Urothelium cell line (cell line): Measurements from ENCODE around the gene CTDP1.

Experiments used
- DNase-seq: peaks from one replicate; pipeline ENCODE4 v3.0.0; 2011; ENCODE audit warnings: low spot score, mixed read lengths
- FAIRE-seq: peaks from 2 replicates; lab custom pipeline; 2011; peaks lifted over from hg19 to GRCh38; lab: Jason Lieb, UNC

Gene CTDP1

DNA sequence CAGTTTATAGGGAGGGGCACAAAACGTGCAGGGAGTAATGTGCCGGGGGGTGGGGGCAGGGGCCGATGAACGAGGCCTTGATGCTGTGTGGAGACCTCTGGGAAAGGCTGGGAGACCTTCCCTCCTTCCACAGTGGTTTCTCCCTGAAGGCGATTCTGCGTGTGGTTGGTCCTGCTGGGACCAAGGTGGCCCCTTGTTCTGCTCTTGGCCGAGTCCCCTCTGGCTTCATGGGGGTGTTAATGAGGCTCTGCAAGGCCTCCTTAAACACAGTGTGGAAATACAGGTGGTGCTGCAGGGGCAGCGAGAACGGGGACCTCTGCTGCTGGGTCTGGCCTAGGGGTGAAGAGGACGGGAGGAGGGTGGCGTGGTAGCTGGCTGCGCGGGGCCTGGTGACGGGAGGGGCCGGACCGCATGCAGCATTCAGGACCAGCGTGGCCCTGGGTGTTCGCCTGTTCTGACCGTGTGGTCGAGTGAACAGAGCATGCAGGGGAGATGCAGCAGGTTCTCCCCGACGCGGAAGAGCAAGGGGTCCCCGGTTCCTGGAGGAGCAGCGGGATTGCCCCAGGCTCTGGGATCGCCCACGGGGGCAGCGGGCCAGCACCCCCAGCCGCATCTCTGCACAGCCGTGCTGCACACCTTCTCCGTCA is 76.0 kb downstream of the CTDP1 start:
- no peak for DNase-seq
- FAIRE-seq = no peak

DNA sequence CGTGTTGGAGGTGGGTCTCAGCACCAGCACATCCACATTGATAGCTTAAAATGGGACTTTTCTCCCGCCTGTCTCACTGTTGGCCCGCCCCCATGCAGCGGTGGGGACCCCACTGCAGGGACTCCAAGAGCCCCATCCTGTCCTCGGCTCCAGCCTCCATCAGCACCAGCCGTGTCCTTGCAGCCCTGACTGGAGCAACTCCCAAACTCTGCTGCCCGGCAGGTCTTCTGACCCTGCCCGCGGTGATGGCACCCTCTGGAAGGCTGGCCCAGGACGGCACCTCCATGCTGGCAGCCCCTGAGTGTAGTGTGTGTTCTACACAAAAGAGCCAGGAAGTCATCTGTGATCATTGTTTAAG is 76.5 kb downstream of the CTDP1 start:
- FAIRE-seq (no peak), DNase-seq (no peak)

DNA sequence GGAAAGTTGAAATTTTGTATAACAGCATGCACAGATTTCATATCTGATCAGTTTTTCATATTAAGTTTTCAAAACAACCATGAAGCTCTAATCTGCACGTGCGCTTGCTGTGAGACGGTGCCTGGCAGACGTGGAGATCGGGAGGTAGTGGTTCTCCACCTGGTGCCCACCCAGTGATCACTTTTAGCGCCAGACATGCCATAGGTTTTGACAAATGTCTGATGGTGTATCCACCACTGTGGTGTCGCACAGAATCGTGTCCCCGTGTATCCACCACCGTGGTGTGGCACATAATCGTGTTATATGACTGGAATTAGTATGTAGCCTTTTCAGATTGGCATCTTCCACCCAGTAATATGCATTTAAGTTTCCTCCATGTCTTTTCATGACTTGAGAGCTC is 77.2 kb downstream of the CTDP1 start:
- no peak for FAIRE-seq
- no peak for DNase-seq

DNA sequence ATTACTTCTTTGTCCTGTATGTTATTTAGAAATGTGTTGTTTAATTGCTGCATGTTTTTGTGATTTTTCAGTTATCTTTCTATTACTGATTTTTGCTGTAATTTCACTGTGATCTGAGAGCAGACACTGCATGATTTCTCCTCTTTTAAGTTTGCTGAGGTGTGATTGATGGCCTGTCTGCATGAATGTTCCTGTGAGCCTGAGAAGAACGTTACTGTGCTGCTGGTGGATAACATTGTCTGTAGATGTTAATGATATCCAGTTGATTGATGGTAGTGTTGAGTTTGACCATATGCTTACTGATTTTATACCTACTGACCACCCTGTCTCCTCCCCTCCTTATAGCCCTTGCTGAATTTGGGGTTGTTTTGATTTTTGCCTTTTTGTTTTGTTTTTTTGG is 80.7 kb downstream of the CTDP1 start:
- DNase-seq (no peak), FAIRE-seq (no peak)

DNA sequence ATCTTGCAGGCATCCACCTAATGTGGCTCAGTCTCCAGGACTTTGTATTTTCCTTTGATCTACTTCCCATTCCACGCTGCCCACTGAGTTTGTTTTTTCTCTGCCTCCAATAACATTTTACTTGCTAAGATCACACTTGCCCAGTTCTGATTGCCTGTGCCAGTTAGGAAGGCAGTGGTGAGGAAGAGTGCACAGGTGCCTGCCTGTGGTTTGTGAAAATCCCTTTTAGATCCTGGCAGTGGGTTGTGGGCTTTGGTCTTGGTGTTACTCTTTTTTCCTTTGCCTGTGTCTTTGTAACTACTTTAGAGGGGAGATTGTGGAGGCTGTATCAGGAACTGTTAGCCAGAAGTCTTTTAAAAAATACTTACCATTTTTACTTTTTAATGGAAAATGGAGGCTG is 81.3 kb downstream of the CTDP1 start:
- FAIRE-seq (no peak), DNase-seq (no peak)

DNA sequence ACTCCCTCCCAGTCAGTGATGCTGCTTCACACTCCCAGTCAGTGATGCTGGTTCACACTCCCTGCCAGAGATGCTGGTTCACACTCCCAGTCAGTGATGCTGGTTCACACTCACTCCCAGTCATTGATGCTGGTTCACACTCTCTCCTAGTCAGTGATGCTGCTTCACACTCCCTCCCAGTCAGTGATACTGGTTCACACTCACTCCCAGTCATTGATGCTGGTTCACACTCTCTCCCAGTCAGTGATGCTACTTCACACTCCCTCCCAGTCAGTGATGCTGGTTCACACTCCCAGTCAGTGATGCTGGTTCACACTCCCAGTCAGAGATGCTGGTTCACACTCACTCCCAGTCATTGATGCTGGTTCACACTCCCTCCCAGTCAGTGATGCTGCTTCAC is 83.8 kb downstream of the CTDP1 start:
- FAIRE-seq (peak; percentile 79), DNase-seq (no peak)

DNA sequence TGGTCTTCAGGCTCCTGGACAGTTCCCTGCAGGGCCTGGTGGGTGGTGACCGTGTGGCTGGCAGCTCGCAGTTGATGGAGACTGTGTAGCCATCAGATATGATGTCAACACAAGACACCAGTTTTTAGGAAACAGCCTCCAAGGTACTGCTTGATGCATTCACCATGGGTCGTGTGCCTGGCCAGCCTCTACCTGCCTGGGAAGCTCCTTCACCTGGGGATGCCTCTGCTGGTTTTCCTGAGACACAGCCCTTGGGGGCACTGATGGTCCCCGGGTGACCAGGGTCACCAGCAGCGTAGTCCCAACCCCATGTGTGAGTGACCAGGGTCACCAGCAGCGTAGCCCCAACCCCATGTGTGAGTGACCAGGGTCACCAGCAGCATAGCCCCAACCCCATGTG is 84.5 kb downstream of the CTDP1 start:
- FAIRE-seq (no peak), DNase-seq (no peak)

DNA sequence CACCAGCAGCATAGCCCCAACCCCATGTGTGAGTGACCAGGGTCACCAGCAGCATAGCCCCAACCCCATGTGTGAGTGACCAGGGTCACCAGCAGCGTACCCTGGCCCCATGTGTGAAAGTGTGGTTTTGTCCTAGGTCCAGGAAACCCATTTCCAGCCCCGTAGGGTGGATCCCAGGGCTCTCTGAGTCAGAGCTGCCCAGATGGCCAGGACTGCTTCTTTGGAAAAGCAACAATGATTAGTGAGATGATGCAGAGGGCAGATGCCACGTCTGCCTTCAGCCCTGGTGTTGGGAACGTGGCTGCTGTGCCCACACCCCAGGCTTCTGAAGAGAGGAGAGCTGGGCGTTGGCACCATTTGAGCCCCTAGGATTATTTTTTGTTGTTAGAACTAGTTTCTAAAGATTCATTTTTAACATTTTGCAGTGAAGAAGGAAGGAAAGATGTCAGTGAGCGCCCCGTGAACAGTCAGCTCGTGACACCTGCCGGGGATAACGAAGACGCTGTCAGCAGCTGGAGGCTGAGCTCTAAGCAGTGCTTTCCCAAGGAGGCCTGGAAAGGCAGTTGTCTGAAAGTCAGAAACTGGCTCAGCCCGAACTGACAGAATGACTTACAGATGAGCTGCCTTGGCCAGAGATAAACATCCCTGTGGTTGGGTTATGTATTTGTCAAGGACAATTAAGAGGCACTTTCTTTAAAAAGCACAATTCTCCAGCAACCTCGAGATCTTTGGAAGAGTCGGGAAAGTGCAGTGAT is 86.1 kb downstream of the CTDP1 start:
- DNase-seq (no peak), FAIRE-seq (no peak)

DNA sequence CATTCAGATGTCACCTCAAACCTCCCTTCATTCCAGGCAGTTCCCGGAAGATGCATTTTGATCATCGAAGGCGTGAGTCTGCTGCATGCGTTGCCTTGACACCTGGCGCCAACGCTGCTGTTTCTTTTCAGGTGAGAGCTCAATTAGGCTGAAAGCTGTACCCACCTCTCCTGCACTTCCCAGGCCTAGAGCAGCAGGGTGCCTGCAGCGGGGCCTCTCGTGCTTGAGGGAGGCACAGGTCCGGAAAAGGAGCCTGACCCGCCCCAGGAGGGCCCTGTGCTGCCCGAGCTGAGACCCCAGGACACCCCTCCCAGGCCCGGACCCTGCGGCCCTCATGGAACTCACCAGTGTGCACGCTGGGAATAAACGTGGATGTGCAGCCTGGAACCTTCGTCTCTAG is 86.7 kb downstream of the CTDP1 start:
- no peak for FAIRE-seq
- no peak for DNase-seq

DNA sequence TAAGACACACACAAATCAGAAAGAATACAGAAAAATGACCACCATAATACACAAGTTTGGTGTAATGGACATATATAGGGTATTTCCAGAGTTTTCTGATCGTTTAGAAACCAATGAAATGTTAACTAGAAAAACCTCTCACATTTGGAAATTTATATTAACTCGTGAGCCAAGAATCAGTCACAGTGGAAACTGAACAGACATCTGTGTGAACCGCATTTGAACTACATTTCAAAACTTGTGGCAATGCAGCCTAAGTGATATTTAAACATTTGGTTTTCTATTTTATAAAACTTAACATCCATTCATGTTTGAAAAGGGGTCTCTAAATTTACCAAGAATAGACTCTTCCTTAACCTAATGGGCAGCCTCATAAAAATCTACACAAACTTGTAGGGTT is 89.1 kb downstream of the CTDP1 start:
- DNase-seq = no peak
- FAIRE-seq = no peak

DNA sequence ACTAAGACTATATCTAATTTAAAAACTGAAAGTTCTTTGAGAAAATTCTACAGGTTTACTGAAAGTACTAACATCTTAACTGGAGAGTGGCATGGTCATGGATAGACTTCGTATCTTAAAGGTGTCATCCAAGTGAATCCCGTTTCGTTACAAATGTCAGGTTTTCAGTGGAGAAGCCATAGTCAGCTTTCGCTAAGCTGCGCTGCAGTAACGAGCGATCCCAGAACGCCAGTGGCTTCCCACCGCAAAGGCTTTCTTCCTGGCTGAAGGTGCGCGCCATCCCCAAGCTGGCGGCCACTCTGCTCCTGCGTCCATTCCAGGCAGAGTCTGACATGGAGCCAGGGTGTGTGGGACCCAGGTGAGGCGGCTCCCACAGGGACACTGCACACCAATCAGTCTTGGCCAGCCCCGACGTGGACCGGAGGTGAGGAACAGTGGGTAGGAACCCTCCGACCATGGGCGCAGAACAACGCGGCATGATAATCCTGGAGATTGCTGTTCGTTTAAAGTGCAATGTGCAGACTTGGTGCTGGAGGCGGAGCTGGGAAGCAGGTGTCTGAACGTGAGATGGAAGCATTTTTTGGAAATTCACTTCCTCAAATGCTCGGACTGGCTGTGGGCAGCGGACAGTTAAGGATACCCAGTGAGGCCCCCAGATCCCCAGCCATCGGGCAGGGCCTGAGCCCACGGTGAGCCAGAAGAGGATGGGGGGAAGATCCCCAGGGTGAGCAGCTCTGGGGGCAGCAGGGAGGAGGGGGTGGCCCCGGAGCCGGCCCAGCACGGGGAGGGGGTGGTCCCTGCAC is 90.3 kb downstream of the CTDP1 start:
- DNase-seq = no peak
- no peak for FAIRE-seq

DNA sequence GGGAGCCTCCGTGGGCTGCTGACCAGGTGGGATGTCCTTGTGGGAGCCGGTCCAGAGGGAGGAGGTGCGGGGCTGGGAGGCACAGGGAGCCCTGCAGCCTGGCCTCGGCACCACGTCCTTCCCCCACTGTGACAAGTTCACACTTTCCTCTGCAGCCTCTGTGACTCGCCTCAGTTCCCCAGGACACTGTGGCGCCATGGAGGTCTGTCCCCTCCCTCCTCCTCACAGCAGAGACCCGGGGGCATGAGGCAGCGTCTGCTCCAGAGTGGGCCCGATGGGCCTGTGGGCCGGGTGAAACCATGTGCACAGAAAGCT is 90.9 kb downstream of the CTDP1 start:
- FAIRE-seq (no peak), DNase-seq (no peak)

DNA sequence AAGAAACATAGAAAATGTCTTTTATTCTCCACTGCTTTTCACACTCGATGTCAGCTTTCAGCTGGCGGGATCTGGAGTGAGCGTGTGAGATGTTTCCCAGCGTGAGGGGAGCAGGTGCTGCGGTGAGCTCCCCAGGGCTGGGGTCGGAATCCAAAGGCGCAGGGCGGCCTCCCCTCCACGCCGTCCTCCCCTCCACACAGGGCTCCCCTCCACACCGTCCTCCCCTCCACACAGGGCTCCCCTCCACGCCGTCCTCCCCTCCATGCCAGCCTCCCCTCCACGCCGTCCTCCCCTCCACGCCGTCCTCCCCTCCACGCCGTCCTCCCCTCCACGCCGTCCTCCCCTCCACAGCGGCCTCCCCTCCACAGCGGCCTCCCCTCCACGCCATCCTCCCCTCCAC is 91.2 kb downstream of the CTDP1 start:
- DNase-seq (no peak), FAIRE-seq (no peak)

DNA sequence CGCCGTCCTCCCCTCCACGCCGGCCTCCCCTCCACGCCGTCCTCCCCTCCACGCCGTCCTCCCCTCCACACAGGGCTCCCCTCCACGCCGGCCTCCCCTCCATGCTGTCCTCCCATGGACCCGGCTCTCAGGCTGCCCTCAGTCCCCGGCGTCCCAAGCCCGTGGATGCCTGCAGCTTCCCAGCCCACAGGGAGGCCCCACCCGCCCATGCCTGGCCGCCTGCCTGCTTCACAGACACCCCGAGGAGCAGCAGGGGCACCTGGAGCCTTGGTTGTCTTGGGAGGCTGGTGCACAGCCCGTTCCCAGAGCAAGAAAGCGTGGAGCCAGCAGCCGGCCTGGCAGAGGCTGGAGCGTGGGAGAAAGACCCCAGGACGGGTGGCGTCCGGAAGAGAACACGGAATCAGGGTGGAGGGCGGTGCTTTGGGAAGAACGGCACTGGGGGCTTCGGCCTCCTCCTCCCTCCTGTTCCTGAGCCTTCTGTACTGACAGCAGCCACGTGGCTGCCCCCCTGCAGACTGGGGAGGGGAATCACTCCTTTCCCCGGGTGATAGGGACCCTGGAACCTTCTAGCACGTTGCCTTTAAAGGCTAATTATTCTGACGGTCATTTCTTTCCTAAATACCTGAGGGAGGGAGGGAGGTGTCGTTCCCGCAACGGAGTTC is 92.0 kb downstream of the CTDP1 start:
- FAIRE-seq = no peak
- no peak for DNase-seq

DNA sequence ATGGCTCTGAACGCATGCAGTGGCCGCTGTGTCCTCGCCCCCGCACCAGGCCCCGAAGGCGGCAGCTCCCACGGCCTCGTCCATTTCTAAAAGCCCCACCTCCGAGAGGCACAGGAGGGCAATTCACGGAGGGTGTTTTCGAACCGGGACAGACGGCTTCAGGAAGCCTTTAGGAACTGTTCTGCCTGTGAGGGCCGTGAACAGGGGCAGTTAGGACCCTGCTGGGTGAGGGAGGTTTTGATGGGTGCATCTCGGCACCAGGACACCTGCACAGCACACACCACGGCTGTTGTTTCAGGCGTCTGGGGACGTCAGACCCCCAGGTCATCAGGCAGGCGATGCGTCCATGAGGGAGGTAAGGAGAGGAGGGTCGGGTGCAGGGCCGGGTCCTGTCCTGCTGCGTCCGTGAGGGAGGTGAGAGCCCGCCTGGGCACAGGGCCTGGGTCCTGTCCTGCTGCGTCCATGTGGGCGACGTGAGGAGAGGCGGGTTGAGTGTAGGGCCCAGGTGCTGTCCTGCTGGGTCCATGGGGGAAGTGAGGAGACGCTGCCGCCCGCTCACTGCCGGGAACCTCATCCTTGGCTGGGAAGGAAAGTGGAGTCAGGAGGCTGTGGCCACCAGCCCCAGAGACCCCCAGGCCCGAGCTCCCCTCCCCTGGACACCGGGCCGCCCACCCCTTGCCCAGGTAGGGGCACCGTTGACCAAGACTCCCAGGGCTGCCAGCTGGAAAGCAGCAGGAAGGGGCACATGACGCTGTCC is 92.7 kb downstream of the CTDP1 start:
- DNase-seq (no peak), FAIRE-seq (no peak)

DNA sequence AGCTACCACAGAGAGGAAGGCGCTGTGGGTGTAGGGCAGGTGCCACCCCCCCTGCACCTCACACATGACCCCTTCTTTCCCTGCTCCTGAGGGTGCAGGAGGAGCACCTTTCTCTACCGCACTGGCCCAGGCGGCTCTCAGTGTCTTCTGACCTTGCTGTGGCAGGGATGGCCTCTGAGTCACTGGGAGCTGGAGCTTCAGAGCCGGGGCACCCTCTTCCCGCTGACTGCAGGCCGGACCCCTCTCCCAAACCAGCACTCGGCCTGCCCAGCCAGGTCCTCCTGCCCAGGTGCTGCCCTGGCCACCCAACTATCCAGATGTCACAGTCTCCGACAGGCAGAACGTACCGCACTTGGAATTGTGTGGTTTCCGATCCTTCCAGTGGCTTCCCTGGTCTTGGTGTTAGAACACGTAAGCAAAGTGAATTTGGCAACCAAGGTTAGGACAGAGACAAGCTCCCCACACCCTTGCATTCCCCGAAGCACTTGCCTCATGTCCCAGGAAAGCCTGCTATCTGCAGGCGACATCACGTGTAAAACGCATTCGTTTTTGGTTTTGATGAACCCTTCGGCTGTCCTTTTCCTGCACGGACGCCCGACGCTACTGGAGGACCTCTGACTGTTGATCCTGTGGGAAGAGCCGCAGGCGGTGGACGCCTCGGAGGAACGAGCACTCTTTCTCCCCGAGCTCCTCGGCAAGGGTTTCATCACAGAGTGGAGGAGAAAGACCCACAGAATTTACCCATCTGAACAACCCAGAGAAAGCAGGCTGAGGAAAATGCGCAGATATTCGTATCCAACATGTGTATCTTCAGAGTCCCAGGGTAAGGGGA is 93.5 kb downstream of the CTDP1 start:
- DNase-seq = no peak
- no peak for FAIRE-seq

DNA sequence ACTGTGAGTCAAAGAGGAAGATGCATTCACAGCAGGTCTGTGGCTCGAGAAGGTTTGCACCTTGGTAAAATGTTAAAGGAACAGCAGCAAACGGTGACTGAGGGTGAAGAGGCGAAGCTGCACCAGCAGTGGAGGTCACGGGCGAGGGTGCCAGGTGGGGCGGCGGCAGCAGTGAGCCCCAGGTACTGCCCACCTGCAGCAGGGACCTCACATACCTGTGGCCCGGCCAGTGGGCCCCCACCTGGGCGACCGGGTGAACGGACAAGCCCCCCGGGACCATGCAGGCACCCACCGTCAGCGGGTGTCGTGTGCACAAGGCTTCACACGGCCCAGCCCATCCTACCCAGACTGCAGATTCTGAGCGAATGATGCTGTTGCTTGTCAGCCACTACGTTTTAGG is 94.5 kb downstream of the CTDP1 start:
- DNase-seq (no peak), FAIRE-seq (no peak)

DNA sequence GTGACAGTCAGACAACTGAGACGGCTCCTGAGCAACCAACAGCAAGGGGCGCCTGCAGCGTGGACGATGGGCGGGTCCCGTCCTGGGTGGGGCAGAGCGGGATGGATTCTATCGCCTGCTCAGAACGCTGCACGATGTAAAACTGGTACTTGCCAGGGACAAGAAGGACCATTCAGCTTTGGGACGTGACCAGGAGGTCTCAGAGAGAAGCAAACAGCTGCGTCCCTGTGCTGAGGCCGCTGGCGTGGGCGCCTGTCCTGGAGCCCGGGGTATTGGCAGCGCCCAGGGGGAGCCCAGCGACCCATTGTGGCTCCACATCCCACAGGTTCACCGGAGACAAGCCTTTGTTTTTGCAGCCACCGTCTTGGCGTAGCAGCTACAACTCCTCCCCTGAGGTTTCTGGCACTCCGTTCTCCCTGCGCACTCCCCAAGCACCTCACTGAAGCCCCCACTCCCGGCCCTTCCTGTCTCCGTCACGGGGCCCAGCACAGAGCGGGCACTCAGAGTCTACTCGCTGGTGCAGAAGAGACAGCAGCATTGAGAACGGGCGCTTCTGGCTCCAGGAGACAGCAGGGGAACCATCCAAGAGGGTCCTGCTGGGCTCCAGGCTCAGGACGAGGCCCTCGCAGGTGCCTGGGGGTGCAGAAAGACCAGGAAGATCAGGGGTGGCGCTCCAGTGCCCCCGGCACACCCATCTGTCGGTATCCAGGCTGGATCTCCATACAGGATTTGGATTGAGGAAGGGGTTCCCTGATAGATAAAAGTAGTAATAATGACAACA is 96.0 kb downstream of the CTDP1 start:
- FAIRE-seq = no peak
- DNase-seq = no peak

DNA sequence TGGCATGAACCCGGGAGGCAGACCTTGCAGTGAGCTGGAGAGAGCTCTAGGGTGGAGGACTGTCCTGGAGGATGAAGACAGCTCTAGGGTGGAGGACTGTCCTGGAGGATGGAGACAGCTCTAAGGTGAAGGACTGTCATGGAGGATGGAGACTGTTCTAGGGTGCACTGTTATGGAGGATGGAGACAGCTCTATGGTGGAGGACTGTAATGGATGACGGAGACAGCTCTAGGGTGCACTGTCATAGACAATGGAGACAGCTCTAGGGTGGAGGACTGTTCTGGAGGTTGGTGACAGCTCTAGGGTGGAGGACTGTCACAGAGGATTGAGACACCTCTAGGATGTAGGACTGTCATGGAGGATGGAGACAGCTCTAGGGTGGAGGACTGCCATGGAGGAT is 97.1 kb downstream of the CTDP1 start:
- FAIRE-seq (peak; percentile 40), DNase-seq (no peak)
